H1 (cell line): ENCODE measurements around the gene ADM2. TPM values are rescaled to one million over a fixed set of nuclear protein-coding genes. Genes with fewer than 3 reads are reported as not detected.

ENCODE experiments used
- CHD2 ChIP-seq: IDR thresholded peaks from 2 replicates; pipeline ENCODE4 v1.6.1; 2012; ENCODE audit warnings: low read length, improper control_type of control experiment
- MAFK ChIP-seq: IDR thresholded peaks from 2 replicates; pipeline ENCODE4 v1.6.1; 2012; ENCODE audit warnings: low read depth, mild to moderate bottlenecking, improper control_type of control experiment, low read length
- polyA plus RNA-seq, 7 experiments: library from polyadenylated mRNA; depleted of rRNA in 3 of 7; stranded (reverse) in 5 of 7; unstranded in 2 of 7; fragments of >200 nt in 5 of 7; fragments of 200-250 nt in 2 of 7; gene quantifications; 1 replicate in 5 of 7; 2 replicates in 1 of 7; 4 replicates in 1 of 7; pipeline versions ENCODE4 v1.2.1 to v1.2.3, GENCODE V29; 2011 to 2013; ENCODE audit warnings: missing spikeins in 2 of 7, mixed read lengths in 2 of 7
- total RNA-seq: library from RNA; stranded (reverse); fragmentation: NEBNext Ultra II Directional; extraction: Animal tissue kit (Norgen Biotek cat#: 25700); gene quantifications from 2 replicates; pipeline ENCODE4 v1.2.1, GENCODE V29; 2021

ADM2 gene
- total and polyA plus RNA-seq, 2 of the 8 experiments (the other 6 are each of a cell fraction or from before 2014, with no cell fraction given), result 3.3 to 7.5 TPM

GRCh38 chr22:50505276-50505775, 24.0 kb downstream of the ADM2 start (continued):
- TF ChIP-seq CHD2, result no peak
- TF ChIP-seq MAFK, result no peak
